ENCODE results near the gene ARMC3.

Gene ARMC3

GRCh38 chr10:22927661-22928403, at the start of gene ARMC3:
TSS of gene ARMC3 (plus strand) at chr10:22928053. CDS start at chr10:22931997, 3,944 bp downstream.
- no peak for TF ChIP-seq CTCF (conservative IDR thresholded peaks at IDR 0.05; ENCODE audit: low read depth, low read length)
- H3K4me3 ChIP-seq (ENCODE audit: low read depth, low read length) = peak within 1 kb of the TSS; percentile 59
- peak; percentile 49 for DNase-seq (ENCODE audit: low read depth)

GRCh38 chr10:22891797-22892196, 36.1 kb upstream of the ARMC3 start:
- no peak for TF ChIP-seq CTCF (conservative IDR thresholded peaks at IDR 0.05; ENCODE audit: low read depth, low read length)
- DNase-seq (ENCODE audit: low read depth) = no peak
- no peak overlapping the region for H3K4me3 ChIP-seq (ENCODE audit: low read depth, low read length)

- no peak for TF ChIP-seq CTCF (conservative IDR thresholded peaks at IDR 0.05; ENCODE audit: low read depth, low read length)
- DNase-seq (ENCODE audit: low read depth) = no peak
- no peak overlapping the region for H3K4me3 ChIP-seq (ENCODE audit: low read depth, low read length)
Observed at GRCh38 chr10:22893781-22894180, 34.1 kb upstream of the ARMC3 start.

GRCh38 chr10:22894714-22895113, 33.1 kb upstream of the ARMC3 start:
- DNase-seq (ENCODE audit: low read depth) = no peak
- TF ChIP-seq CTCF (conservative IDR thresholded peaks at IDR 0.05; ENCODE audit: low read depth, low read length) = no peak
- H3K4me3 ChIP-seq (ENCODE audit: low read depth, low read length) = no peak overlapping the region

GRCh38 chr10:22895252-22895651, 32.6 kb upstream of the ARMC3 start:
- no peak overlapping the region for H3K4me3 ChIP-seq (ENCODE audit: low read depth, low read length)
- DNase-seq (ENCODE audit: low read depth) = no peak

GRCh38 chr10:22897371-22897770, 30.5 kb upstream of the ARMC3 start:
- no peak for TF ChIP-seq CTCF (conservative IDR thresholded peaks at IDR 0.05; ENCODE audit: low read depth, low read length)
- DNase-seq (ENCODE audit: low read depth) = no peak
- H3K4me3 ChIP-seq (ENCODE audit: low read depth, low read length) = no peak overlapping the region

More at GRCh38 chr10:22895252-22895651, 32.6 kb upstream of the ARMC3 start:
- TF ChIP-seq CTCF (conservative IDR thresholded peaks at IDR 0.05; ENCODE audit: low read depth, low read length) = no peak

- H3K4me3 ChIP-seq (ENCODE audit: low read depth, low read length) = no peak overlapping the region
- DNase-seq (ENCODE audit: low read depth) = peak; percentile 6
- no peak for TF ChIP-seq CTCF (conservative IDR thresholded peaks at IDR 0.05; ENCODE audit: low read depth, low read length)
Observed at GRCh38 chr10:22899307-22899706, 28.5 kb upstream of the ARMC3 start.

All from choroid plexus epithelial cell (primary cell).